NCI-H2227 treated with DMSO at 0.1 percent for 48 hours (cell line): ENCODE measurements around the gene SH3BP2.

Experiments used
- DNase-seq: peaks from one replicate; lab custom pipeline; 2025; lab: John Stamatoyannopoulos, UW

The SH3BP2 gene

GRCh38 chr4:2832981-2833670 lies 40.2 kb downstream of the SH3BP2 start:
- no peak for DNase-seq

- no peak for DNase-seq
These were observed 40.8 kb downstream of the SH3BP2 start for GRCh38 chr4:2833671-2834000.

GRCh38 chr4:2834001-2834921 lies 41.4 kb downstream of the SH3BP2 start:
- DNase-seq: no peak

GRCh38 chr4:2835978-2836377 lies 43.1 kb downstream of the SH3BP2 start:
- DNase-seq: no peak

GRCh38 chr4:2836391-2836859 lies 43.5 kb downstream of the SH3BP2 start:
- no peak for DNase-seq

GRCh38 chr4:2837110-2837903 lies 44.4 kb downstream of the SH3BP2 start:
- no peak for DNase-seq

GRCh38 chr4:2837904-2838496 lies 45.1 kb downstream of the SH3BP2 start:
- no peak for DNase-seq

- DNase-seq: no peak
These were observed 46.2 kb downstream of the SH3BP2 start for GRCh38 chr4:2839060-2839459.

GRCh38 chr4:2842687-2843262 lies 49.9 kb downstream of the SH3BP2 start:
- peak; percentile 26 for DNase-seq

- peak; percentile 67 for DNase-seq
These were observed 50.5 kb downstream of the SH3BP2 start, which contains the start of gene ADD1 for GRCh38 chr4:2843263-2843940. Gene ADD1 (plus strand): TSS chr4:2843844. CDS start chr4:2875916, 32,072 bp downstream.

- DNase-seq: no peak
These were observed 51.2 kb downstream of the SH3BP2 start for GRCh38 chr4:2843941-2844584.

- DNase-seq: no peak
These were observed 53.3 kb downstream of the SH3BP2 start for GRCh38 chr4:2846172-2846571.

- no peak for DNase-seq
These were observed 54.5 kb downstream of the SH3BP2 start for GRCh38 chr4:2847302-2847871.

GRCh38 chr4:2848449-2848848 lies 55.6 kb downstream of the SH3BP2 start:
- no peak for DNase-seq

GRCh38 chr4:2849267-2850152 lies 56.6 kb downstream of the SH3BP2 start:
- DNase-seq: no peak

- no peak for DNase-seq
These were observed 58.3 kb downstream of the SH3BP2 start for GRCh38 chr4:2850966-2851798.

- DNase-seq: no peak
These were observed 59.6 kb downstream of the SH3BP2 start for GRCh38 chr4:2852481-2852921.

GRCh38 chr4:2855584-2855983 lies 62.7 kb downstream of the SH3BP2 start:
- no peak for DNase-seq
